ENCODE data around the gene FNBP1L.

FNBP1L gene

DNA sequence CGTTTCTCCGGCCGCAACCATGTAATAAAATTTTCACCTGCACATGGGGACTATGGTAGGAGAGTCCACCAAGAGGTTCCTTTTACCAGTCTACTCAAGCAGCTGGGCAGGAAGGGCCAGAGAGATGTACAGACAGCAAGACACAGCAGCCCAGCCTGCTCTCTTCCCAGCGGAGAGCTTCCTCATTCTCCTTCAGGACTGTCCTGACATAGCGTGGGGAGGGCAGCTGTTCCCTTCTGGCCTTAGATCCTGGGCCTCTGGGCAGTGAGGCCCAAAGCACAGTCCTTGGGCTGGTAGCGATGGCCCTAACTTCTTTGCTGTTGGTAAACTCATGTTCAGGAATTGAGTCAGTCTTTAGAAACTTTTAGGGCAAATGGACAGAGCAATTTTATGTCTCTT lies 144.6 kb downstream of the FNBP1L start:
- no peak for DNase-seq (ENCODE audit: low read depth)

DNA sequence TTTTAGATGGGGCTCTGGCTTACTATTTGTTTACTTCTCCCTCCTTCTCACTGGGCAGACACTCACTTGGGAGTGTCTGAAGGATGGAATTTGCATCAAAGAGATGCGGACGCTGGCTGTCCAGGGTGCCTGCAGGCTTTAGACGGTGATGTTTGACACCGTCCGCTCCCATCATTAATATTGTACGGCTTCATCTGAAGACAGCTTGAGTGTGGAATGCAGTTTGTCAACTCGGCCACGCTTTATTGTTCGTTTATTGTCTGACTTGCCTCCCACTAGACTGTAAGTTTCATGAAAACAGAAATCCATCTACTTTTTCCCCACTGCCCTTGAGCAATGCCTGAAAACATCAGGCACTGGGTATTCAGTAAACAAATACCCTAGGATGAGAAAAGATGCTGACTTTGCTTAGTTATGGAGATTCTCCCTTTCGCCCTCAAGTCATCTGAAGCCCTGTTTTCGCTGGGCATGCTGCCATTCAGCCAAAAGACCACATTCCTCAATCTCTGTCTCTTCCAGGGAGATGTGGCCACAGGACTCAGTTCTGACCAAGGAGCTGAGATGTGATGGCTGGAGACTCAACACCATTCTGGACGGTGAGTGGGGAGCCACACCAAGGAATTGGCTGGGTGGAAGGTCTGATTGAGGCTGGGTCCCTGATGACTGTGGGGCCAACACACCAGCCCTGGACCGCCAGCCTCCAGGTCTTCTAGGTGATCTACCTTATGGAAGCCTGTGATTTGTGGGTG lies 146.1 kb downstream of the FNBP1L start:
- peak; percentile 65 for DNase-seq (ENCODE audit: low read depth)

DNA sequence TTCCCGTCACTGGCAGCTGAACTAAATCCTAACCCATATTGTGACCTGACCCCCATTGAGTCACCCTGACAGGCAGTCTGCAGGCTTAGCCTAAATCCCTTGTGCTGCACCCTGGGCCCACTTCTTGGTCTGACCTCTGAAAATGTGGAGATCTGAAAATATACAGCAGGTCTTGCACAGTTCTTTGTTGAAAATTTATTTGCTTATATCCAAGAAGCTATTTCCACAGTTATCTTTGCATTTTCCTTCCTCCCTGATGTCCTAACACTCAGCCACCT lies 146.6 kb downstream of the FNBP1L start:
- DNase-seq (ENCODE audit: low read depth): no peak

DNA sequence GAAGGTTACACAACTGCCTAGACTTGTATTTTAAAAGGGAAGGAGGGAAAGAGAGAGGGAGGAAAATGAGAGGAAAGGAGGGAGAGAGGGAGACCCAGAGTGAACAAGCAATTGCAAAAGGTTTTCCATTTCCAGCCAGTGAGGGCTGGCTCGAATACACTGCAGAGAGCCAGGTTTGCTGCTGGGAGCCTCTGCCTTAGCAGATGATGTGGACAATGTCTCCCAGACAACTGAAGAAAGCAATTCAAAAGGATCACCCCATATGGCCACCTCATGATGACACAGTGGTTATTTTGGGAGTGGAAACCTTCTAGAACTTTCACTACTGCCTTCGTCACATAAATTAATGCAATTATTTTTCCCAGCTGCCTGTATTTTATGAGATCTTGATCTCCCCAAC lies 147.3 kb downstream of the FNBP1L start:
- DNase-seq (ENCODE audit: low read depth): peak; percentile 65

DNA sequence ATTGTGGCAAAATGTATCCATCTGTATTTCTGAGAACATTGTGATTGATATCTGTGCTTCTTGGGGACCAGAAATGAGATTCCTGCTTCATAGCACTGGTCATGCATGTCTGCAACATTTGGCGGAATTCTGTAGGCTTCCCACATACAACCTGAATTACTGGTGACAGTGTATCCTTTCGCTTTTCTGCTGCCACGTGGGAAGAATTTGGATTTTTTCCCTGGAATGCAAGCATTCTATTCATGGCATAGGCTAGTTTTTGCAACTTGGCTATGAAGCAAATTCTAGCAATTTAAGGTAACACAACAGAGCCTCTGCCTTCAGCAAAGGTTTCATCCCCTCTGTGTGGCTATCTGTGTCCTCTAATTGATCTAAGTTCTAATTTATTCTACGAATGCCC lies 147.8 kb downstream of the FNBP1L start:
- DNase-seq (ENCODE audit: low read depth): peak; percentile 51

DNA sequence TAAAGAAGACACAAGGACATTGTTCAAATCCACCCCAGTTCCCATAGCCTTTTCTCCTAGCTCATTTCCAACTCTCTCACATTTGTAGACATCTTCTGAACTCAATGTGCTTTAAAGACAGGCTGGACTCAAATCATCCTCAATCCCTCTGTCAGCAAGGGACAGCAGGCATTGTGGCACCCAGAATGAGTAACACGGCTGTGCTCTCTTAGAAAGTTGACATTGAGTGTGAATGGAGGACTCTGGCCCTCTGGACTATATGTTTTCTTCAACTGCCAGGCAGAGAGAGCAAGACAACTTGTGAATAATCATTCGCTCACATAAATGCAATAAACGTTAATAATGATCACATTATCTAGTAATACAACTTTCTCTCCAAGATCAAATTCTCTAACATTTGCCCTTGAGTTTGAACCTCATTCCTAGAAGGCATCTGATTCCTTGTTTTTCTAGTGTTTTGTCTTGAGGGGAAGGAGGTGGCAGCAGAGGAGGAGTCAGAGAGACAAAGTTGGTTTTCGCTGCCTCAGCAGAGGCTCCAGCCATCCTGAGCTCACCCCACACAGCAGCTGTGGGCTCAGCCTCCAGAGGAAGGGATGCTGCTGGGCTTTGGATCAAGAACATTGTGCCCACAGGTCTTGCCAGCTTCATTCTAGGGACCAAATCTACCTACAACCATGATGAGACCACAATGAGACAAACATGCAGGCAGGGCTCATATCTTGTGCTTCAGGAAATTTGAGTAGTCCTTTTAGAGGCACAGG lies 148.6 kb downstream of the FNBP1L start:
- no peak for DNase-seq (ENCODE audit: low read depth)

DNA sequence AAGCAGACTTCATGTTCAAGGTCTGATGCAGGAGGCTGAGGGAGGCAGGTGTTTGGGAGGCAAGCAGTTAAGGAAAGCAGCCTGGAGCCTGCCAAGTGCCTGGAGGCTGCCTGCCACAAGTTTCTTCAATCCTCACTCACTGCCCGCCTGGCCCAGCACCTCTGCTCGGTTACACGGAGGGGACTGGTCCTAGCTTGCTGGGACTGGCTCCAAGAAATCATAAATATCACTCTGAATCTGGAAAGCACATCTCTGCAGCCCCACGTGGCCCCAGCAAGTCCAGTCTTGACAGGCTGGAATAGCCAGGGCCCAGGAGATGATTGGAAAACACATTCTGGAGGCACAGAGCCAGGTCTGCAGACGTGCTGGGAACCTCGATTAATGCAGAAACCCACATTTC lies 149.8 kb downstream of the FNBP1L start:
- DNase-seq (ENCODE audit: low read depth): no peak

DNA sequence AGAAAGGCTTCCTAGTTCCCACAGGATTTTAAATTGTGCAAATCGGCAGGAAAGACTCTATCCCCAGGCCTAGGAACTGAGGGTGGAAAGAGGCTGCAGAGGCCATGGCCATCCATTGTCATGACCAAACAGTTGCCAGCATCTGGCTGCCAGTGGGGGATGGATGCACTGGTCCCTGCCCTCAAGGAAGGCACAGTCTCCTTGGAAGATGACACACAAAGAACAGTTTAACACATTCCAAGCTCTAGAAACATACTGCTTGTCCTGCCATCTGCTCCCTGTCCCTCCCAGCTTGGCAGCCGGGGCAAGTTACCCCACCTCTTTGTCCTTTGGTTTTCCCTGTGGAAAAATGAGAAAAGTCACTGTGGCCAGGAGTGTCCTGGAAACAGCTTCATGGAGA lies 150.5 kb downstream of the FNBP1L start:
- peak; percentile 25 for DNase-seq (ENCODE audit: low read depth)

DNA sequence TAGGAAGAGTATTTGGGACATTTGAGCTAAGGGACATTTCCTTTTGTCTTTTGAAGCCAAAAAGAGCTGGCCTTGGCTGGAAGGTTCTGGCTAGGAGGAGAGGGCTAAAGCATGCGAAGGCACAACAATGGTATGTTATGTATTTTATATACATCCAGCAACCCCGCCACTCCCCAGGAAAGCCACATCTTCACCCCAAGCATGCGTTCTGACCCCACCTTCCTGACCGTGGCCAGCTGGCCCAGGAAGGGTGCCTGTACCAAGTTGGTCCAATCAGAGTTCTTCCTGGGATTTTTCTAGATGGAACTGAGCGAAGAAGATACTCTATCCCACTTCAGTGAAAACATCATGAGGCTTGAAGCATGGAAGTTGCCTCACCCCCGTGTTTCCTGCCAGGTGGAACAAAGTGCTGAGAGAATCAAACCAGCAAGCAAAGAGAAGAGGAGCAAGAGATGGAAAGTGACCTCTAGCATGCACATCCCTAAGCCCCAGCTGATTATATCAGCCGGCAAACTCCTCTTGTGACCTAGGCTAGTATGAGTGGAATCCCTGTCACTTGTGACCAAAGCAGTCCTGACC lies 151.0 kb downstream of the FNBP1L start:
- no peak for DNase-seq (ENCODE audit: low read depth)

DNA sequence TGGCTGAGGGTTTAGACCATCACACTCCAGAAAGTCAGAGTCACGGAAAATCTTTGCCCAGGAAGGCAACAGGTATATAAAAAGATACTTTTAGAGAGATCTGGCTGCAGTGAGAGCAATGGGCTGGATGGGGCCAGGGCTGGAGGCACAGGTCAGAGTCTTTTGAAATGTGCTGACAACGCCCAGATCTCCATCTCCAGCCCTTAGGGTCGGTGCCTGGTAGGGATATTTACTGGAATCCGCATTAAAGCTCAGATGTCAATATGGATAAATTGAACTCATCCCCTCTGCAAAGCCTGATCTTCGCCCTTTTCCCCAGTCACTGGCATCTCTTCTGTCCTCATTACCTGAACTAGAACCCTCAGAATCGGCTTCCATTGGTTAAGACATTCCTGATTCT lies 151.6 kb downstream of the FNBP1L start:
- DNase-seq (ENCODE audit: low read depth): no peak

DNA sequence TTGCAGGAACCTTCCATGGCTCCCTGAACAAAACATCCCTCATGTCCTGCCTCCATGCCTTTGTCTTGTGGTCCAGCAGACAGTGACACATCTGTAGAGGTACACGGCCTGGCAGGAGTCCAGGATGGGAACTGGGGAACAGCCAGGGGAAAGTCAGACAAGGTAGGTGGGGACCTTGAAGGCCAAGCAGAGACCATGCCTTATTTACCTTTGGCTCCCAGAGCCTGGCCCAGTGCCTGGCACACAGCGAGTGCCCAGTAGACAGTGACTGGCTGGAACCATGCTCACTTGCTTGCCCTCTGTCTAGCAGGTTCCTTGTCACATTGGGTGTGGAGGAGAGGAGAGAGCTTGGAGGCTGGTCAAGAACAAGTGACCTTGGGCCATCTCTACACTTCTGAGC lies 152.7 kb downstream of the FNBP1L start:
- no peak for DNase-seq (ENCODE audit: low read depth)

DNA sequence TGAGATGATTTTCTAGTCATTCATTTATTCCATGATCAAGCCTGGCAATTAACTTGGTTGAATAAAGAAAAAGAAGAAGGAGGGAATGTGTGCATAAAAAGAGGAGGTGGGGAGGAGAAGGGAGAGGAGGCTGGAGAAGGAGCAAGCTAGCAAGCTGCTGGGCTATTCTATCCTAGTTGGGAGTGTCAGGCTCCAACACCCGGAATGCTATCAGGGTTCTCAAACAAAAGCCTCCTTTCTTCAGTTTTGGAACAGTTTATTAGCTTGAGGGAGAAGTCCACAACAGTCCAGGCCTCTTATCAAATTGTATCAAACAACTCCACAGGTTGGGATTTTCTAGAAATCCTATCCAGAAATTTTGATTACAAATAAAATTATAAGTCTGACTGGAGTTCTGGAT lies 153.8 kb downstream of the FNBP1L start:
- no peak for DNase-seq (ENCODE audit: low read depth)

DNA sequence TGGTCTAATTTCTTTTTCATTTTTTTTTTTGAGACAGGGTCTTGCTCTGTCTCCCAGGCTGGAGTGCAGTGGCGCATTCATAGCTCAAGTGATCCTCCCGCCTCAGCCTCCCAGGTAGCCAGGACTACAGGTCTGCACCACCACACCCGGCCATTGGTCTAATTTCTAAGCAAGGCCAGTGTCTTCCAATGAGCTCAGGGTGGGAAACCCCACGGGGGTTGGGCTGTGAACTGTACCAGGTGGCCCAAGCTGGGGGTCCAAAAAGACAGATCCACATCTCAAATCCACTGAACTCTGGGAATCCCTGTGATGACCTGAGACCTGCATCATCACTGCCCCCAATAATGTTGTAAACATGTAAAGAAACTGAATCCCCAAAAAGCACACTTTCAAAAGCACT lies 154.2 kb downstream of the FNBP1L start:
- DNase-seq (ENCODE audit: low read depth): no peak

DNA sequence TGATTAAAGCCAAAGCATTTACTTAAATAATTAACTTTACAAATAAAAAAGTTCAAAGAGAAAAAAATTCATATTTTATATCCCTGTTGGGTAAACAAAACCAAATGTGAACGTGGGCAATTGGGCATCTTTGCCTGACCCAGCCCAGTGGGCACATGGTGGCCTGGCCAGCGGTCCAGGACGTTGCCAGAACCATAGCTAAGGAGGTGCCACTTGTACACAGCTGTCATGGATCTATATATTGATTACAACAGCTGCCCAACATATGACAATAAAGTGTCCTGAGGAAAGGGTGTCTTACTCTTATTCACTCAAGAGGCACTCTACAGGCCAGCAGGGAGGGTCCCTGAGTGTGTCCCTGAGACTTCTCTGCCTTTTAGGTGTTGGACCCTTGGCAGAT lies 155.2 kb downstream of the FNBP1L start:
- no peak for DNase-seq (ENCODE audit: low read depth)

DNA sequence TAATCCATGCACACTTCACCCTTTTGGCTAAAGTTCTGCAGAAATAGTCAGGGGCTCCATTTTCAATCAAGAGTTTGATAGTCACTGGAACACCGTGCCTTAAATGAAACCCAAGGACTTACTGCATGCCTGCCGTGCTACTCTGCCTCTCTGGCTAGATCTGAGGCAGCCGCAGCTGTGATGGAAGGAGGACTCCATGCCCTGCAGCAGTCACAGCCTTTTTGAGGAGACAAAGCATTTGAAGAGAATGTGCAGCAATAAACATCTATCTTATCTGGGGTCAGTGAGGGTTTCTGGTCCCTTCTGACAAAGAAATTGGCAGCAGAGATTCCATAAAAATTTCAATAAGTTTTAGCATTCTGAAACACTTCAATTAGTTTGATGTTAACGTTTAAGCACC lies 155.7 kb downstream of the FNBP1L start:
- peak; percentile 56 for DNase-seq (ENCODE audit: low read depth)
